Neural progenitor cell (in vitro differentiated cells): ENCODE data around the gene SAMD4A.

Experiments
- EZH2 ChIP-seq: fragments of 200-600 bp; sonication (generic); IDR thresholded peaks from 2 replicates; pipeline ENCODE4 v1.6.1; 2017; ENCODE audit warnings: antibody characterized with exemption, mild to moderate bottlenecking, moderate library complexity
- TF ChIP-seq, protein P1 (sequence below): fragments of 200-600 bp; sonication (generic); IDR thresholded peaks from 2 replicates; pipeline ENCODE4 v1.5.1; 2017; ENCODE audit warnings: antibody characterized with exemption, mild to moderate bottlenecking

- TF ChIP-seq, protein P1, sequence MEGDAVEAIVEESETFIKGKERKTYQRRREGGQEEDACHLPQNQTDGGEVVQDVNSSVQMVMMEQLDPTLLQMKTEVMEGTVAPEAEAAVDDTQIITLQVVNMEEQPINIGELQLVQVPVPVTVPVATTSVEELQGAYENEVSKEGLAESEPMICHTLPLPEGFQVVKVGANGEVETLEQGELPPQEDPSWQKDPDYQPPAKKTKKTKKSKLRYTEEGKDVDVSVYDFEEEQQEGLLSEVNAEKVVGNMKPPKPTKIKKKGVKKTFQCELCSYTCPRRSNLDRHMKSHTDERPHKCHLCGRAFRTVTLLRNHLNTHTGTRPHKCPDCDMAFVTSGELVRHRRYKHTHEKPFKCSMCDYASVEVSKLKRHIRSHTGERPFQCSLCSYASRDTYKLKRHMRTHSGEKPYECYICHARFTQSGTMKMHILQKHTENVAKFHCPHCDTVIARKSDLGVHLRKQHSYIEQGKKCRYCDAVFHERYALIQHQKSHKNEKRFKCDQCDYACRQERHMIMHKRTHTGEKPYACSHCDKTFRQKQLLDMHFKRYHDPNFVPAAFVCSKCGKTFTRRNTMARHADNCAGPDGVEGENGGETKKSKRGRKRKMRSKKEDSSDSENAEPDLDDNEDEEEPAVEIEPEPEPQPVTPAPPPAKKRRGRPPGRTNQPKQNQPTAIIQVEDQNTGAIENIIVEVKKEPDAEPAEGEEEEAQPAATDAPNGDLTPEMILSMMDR: no peak
- no peak for TF ChIP-seq EZH2
Observed at GRCh38 chr14:54643696-54644176, 76.8 kb downstream of the SAMD4A start.
